LNCaP clone FGC (cell line): ENCODE results near the gene LRRC8E.

ENCODE experiments used
- DNase-seq: peaks from one replicate; pipeline ENCODE4 v3.0.0-alpha.2; 2011; ENCODE audit warnings: low read depth
- H3K4me3 ChIP-seq: 2 replicates; pipeline ENCODE4 v1.5.1; 2011; ENCODE audit warnings: mild to moderate bottlenecking, low read depth, low read length, control low read depth
- CTCF ChIP-seq: IDR thresholded peaks from 2 replicates; pipeline ENCODE4 v1.5.1; 2012; ENCODE audit warnings: mild to moderate bottlenecking; ENCODE audit not compliant: control insufficient read depth, insufficient read depth; ENCODE audit errors: extremely low read depth

Gene LRRC8E

GRCh38 chr19:7849631-7849999 is 38.7 kb upstream of the LRRC8E start:
- no peak overlapping the region for H3K4me3 ChIP-seq
- no peak for TF ChIP-seq CTCF
- no peak for DNase-seq

- no peak overlapping the region for H3K4me3 ChIP-seq
- no peak for TF ChIP-seq CTCF
- no peak for DNase-seq
These were observed 38.1 kb upstream of the LRRC8E start for GRCh38 chr19:7850000-7850813.

GRCh38 chr19:7850945-7851622 is 37.2 kb upstream of the LRRC8E start:
- TF ChIP-seq CTCF = no peak
- no peak for DNase-seq
- H3K4me3 ChIP-seq = no peak overlapping the region

- H3K4me3 ChIP-seq = no peak overlapping the region
- DNase-seq = no peak
- TF ChIP-seq CTCF = no peak
These were observed 36.4 kb upstream of the LRRC8E start for GRCh38 chr19:7851623-7852500.

- no peak for DNase-seq
- H3K4me3 ChIP-seq = no peak overlapping the region
- TF ChIP-seq CTCF = peak; percentile 74
These were observed 35.2 kb upstream of the LRRC8E start for GRCh38 chr19:7852851-7853769.

GRCh38 chr19:7853770-7854128 is 34.6 kb upstream of the LRRC8E start:
- DNase-seq = no peak
- H3K4me3 ChIP-seq = no peak overlapping the region
- no peak for TF ChIP-seq CTCF
